K562 (cell line): ENCODE measurements around the gene DDR1.

ENCODE experiments used
- ATF1 ChIP-seq, 2 experiments: fragments of 450-650 bp in 1 of 2; IDR thresholded peaks; 2 replicates each; pipeline ENCODE4 v1.6.1; 2016; ENCODE audit warnings: missing compliant biosample characterization in 1 of 2, missing genetic modification characterization in 1 of 2
- EZH2 ChIP-seq: IDR thresholded peaks from 2 replicates; pipeline ENCODE4 v1.6.1; 2012; ENCODE audit warnings: low read depth, mild to moderate bottlenecking, inconsistent platforms, low read length, borderline replicate concordance
- KAT7 ChIP-seq: sonication (generic); formaldehyde crosslinking; IDR thresholded peaks from 2 replicates; pipeline ENCODE4 v1.8.0; 2022; ENCODE audit warnings: missing genetic modification reagents, mild to moderate bottlenecking, borderline replicate concordance
- RAD21 ChIP-seq, 2 experiments: fragments of 250-450 bp in 1 of 2; fragments of 450-650 bp in 1 of 2; sonication (Bioruptor Pico) in 1 of 2; formaldehyde crosslinking in 1 of 2; IDR thresholded peaks in 1 of 2; conservative IDR thresholded peaks in 1 of 2; 2 replicates each; pipeline versions ENCODE4 v1.4.0 to v1.8.0; 2020 to 2022; ENCODE audit warnings: mild to moderate bottlenecking in 2 of 2, moderate library complexity in 1 of 2
- ZNF551 ChIP-seq: fragments of 250-450 bp; sonication (Bioruptor Pico); IDR thresholded peaks from 2 replicates; pipeline ENCODE4 v1.5.0; 2021; ENCODE audit warnings: mild to moderate bottlenecking, moderate library complexity
- TF ChIP-seq, protein P1 (sequence below): fragments of 150-350 bp; IDR thresholded peaks from 2 replicates; pipeline ENCODE4 v1.6.1; 2014; ENCODE audit warnings: low read depth, mild to moderate bottlenecking, low read length, borderline replicate concordance

DNA sequence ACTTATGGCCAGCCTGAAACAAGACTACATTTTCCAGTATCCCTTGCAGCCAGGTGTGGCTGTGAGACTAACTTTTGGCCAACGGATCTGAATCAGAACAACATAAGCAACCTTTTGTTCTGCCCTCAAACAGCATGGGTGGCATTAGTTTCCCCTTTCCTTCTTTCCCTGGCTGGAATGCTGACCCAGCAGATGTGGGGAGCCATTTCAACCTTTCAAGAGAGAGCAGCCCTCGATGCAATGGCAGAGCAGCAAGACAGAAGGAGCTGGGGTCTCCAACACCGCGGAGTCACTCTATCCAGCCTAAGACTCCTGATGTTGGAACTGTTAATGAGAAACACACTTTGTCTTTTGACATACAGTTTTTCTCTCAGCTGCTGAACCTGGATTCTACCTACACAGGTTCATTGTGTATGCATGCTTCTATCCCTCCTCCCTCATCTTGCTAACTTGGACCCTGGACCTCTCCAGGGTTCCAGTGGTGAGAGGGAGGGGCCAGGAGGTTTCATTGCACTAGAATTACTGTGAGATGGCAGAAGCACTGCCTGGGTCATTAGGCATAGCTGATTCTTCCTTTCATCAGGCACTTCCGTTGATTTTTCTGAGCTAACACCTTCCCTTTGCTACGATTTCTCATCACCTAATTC lies 28.8 kb upstream of the DDR1 start:
- no peak for TF ChIP-seq RAD21 (CRISPR knock-in tag; conservative IDR thresholded peaks at IDR 0.05 in 1 of 2, IDR thresholded peaks at IDR 0.05 in 1 of 2)
- TF ChIP-seq ATF1 (CRISPR knock-in tag; IDR thresholded peaks at IDR 0.05) = no peak
- no peak for TF ChIP-seq ATF1 (tag; IDR thresholded peaks at IDR 0.05)
- TF ChIP-seq ZNF551 (CRISPR knock-in tag) = no peak
- no peak for TF ChIP-seq KAT7
- TF ChIP-seq, protein P1, sequence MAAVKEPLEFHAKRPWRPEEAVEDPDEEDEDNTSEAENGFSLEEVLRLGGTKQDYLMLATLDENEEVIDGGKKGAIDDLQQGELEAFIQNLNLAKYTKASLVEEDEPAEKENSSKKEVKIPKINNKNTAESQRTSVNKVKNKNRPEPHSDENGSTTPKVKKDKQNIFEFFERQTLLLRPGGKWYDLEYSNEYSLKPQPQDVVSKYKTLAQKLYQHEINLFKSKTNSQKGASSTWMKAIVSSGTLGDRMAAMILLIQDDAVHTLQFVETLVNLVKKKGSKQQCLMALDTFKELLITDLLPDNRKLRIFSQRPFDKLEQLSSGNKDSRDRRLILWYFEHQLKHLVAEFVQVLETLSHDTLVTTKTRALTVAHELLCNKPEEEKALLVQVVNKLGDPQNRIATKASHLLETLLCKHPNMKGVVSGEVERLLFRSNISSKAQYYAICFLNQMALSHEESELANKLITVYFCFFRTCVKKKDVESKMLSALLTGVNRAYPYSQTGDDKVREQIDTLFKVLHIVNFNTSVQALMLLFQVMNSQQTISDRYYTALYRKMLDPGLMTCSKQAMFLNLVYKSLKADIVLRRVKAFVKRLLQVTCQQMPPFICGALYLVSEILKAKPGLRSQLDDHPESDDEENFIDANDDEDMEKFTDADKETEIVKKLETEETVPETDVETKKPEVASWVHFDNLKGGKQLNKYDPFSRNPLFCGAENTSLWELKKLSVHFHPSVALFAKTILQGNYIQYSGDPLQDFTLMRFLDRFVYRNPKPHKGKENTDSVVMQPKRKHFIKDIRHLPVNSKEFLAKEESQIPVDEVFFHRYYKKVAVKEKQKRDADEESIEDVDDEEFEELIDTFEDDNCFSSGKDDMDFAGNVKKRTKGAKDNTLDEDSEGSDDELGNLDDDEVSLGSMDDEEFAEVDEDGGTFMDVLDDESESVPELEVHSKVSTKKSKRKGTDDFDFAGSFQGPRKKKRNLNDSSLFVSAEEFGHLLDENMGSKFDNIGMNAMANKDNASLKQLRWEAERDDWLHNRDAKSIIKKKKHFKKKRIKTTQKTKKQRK = no peak
- TF ChIP-seq EZH2 = no peak
